K562 (cell line): ENCODE measurements around the gene LMCD1. TPM values are rescaled to one million over a fixed set of nuclear protein-coding genes. Genes with fewer than 3 reads are reported as not detected.

Experiments
- ATAC-seq: fragments of 200-7000 bp; cut with Tn5 transposase; 3 replicates; pipeline ENCODE4 v1.9.1; 2020; ENCODE audit warnings: moderate library complexity
- BruUV-seq: library from RNA; stranded (reverse); fragments of 400-500 nt; replicated peaks from 2 replicates; lab custom pipeline; 2021; lab: Mats Ljungman, UMichigan
- CTCF ChIA-PET: fragments of 300-600 bp; formaldehyde crosslinking; extraction: SDS; loops from one replicate; lab custom pipeline; 2021; ENCODE audit warnings: low intra/inter-chr PET ratio; lab: Yijun Ruan, JAX
- POLR2A ChIA-PET: fragments of 300-600, 350-650 bp; sonication (Branson Sonifier 250); formaldehyde crosslinking; extraction: SDS; loops from one replicate; lab custom pipeline; 2021; ENCODE audit warnings: antibody characterized with exemption, inconsistent platforms; lab: Yijun Ruan, JAX
- DNase-seq, 4 experiments: peaks; one replicate each; pipeline versions ENCODE4 v3.0.0 to v3.0.0-alpha.2; 2011 to 2018; ENCODE audit warnings: low spot score in 3 of 4, mixed read lengths in 3 of 4; ENCODE audit errors: extremely low read depth in 1 of 4
- FAIRE-seq: peaks from 2 replicates; lab custom pipeline; 2011; peaks lifted over from hg19 to GRCh38; lab: Jason Lieb, UNC
- H2AFZ ChIP-seq: 2 replicates; pipeline ENCODE4 v1.6.0; 2011; ENCODE audit warnings: low read depth, low read length, control low read depth, inconsistent platforms
- H3K27ac ChIP-seq: fragments of 200-600 bp; 3 replicates; pipeline ENCODE4 v1.8.0; 2011; ENCODE audit warnings: low read depth, mild to moderate bottlenecking, control low read depth, inconsistent platforms, low read length, moderate library complexity, mixed read lengths; ENCODE audit errors: extremely low read depth
- H3K27me3 ChIP-seq, 2 experiments: fragments of 300-600 bp in 1 of 2; 2 replicates in 1 of 2; 3 replicates in 1 of 2; pipeline versions ENCODE4 v1.6.0 to v1.8.0; 2011; ENCODE audit warnings: inconsistent platforms in 2 of 2, low read length in 2 of 2, mild to moderate bottlenecking in 1 of 2, mixed read lengths in 1 of 2, moderate library complexity in 1 of 2; ENCODE audit not compliant: control insufficient read depth in 2 of 2, insufficient read depth in 2 of 2
- H3K36me3 ChIP-seq: fragments of 300-600 bp; 3 replicates; pipeline ENCODE4 v1.8.0; 2011; ENCODE audit warnings: mild to moderate bottlenecking, low read length, inconsistent platforms; ENCODE audit not compliant: control insufficient read depth, insufficient read depth
- H3K4me1 ChIP-seq, 2 experiments: fragments of 200-600 bp in 1 of 2; replicated peaks in 1 of 2; 2 replicates in 1 of 2; 3 replicates in 1 of 2; pipeline versions ENCODE4 v1.5.1 to v1.8.0; 2011; ENCODE audit warnings: inconsistent platforms in 2 of 2, low read length in 2 of 2, mild to moderate bottlenecking in 1 of 2, mixed read lengths in 1 of 2, moderate library complexity in 1 of 2; ENCODE audit not compliant: control insufficient read depth in 2 of 2, insufficient read depth in 2 of 2
- H3K4me2 ChIP-seq: 2 replicates; pipeline ENCODE4 v1.6.1; 2011; ENCODE audit warnings: low read length, control low read depth, inconsistent platforms, mixed read lengths; ENCODE audit not compliant: insufficient read depth
- H3K4me3 ChIP-seq: fragments of 200-600 bp; sonication (generic), shearing (Covaris generic); 2 replicates; pipeline ENCODE4 v1.5.1; 2016; ENCODE audit warnings: control low read depth, inconsistent platforms
- H3K79me2 ChIP-seq: fragments of 200-600 bp; 3 replicates; pipeline ENCODE4 v1.8.0; 2011; ENCODE audit warnings: low read length, inconsistent platforms; ENCODE audit not compliant: control insufficient read depth, insufficient read depth
- H3K9ac ChIP-seq, 2 experiments: 2 replicates each; pipeline versions ENCODE4 v1.6.0 to v1.6.1; 2011; ENCODE audit warnings: low read depth in 2 of 2, low read length in 2 of 2, control low read depth in 1 of 2, inconsistent platforms in 1 of 2, mild to moderate bottlenecking in 1 of 2, mixed read lengths in 1 of 2; ENCODE audit not compliant: insufficient read depth in 1 of 2
- H3K9me1 ChIP-seq: one replicate; pipeline ENCODE4 v1.6.0; 2011; ENCODE audit warnings: inconsistent platforms, mild to moderate bottlenecking, low read length, moderate library complexity; ENCODE audit not compliant: control insufficient read depth, insufficient read depth
- H3K9me3 ChIP-seq: replicated peaks from 2 replicates; pipeline ENCODE4 v1.5.1; 2011; ENCODE audit warnings: low read depth, low read length, inconsistent platforms; ENCODE audit not compliant: control insufficient read depth, insufficient read depth
- H4K20me1 ChIP-seq: replicated peaks from 2 replicates; pipeline ENCODE4 v1.6.1; 2011; ENCODE audit warnings: low read length, inconsistent platforms, mixed read lengths; ENCODE audit not compliant: control insufficient read depth, insufficient read depth
- CAMTA2 ChIP-seq: fragments of 250-450 bp; sonication (Bioruptor Pico); conservative IDR thresholded peaks from 2 replicates; pipeline ENCODE4 v1.5.1; 2022
- CBFA2T2 ChIP-seq: fragments of 450-650 bp; conservative IDR thresholded peaks from 2 replicates; pipeline ENCODE4 v1.6.1; 2017; ENCODE audit warnings: mild to moderate bottlenecking
- CBFA2T3 ChIP-seq: fragments of 450-650 bp; IDR thresholded peaks from 2 replicates; pipeline ENCODE4 v1.6.1; 2017
- E2F4 ChIP-seq: sonication (generic); formaldehyde crosslinking; IDR thresholded peaks from 2 replicates; pipeline ENCODE4 v1.8.0; 2022; ENCODE audit warnings: mild to moderate bottlenecking, low read depth, missing genetic modification reagents
- ELF2 ChIP-seq: fragments of 250-450 bp; sonication (Bioruptor Pico); IDR thresholded peaks from 2 replicates; pipeline ENCODE4 v1.5.0; 2021; ENCODE audit warnings: mild to moderate bottlenecking
- KAT7 ChIP-seq: sonication (generic); formaldehyde crosslinking; IDR thresholded peaks from 2 replicates; pipeline ENCODE4 v1.8.0; 2022; ENCODE audit warnings: missing genetic modification reagents, mild to moderate bottlenecking, borderline replicate concordance
- PHF20 ChIP-seq: fragments of 450-650 bp; IDR thresholded peaks from 2 replicates; pipeline ENCODE4 v1.6.1; 2018; ENCODE audit not compliant: partially characterized antibody
- PHTF2 ChIP-seq: fragments of 250-450 bp; sonication (Bioruptor Pico); IDR thresholded peaks from 2 replicates; pipeline ENCODE4 v1.5.0; 2021; ENCODE audit warnings: mild to moderate bottlenecking
- RCOR1 ChIP-seq, 2 experiments: IDR thresholded peaks; 2 replicates each; pipeline ENCODE4 v1.6.1; 2012; ENCODE audit warnings: low read depth in 2 of 2, low read length in 2 of 2, borderline replicate concordance in 1 of 2, improper control_type of control experiment in 1 of 2
- WGBS: fragments of 100-300 bp; shearing (Covaris generic); methylation state at CpG from one replicate; pipeline ENCODE4 v1.1.6; 2016; ENCODE audit warnings: low coverage, mixed read lengths; ENCODE audit not compliant: insufficient coverage; ENCODE audit errors: missing lambda C conversion rate; 5-methylcytosine and 5-hydroxymethylcytosine counted together
- in situ Hi-C: fragments of 300-500 bp; cut with MboI; formaldehyde crosslinking; loops from 4 replicates; pipeline ENCODE4 v1.15.0; 2018; ENCODE audit warnings: inconsistent platforms, mixed read lengths
- intact Hi-C: fragments of 100-400 bp; cut with micrococcal nuclease; formaldehyde crosslinking; loops from 2 replicates; pipeline ENCODE4 v1.14.2; 2022
- polyA plus RNA-seq, 8 experiments: library from polyadenylated mRNA; depleted of rRNA in 4 of 8; stranded (reverse) in 5 of 8; unstranded in 3 of 8; fragments of >200 nt; fragmentation: Nextera tagmentation in 2 of 8; fragmentation: Illumina TruSeq in 1 of 8; extraction: Ambion mirVana in 2 of 8; extraction: Trizol in 1 of 8; gene quantifications; 2 replicates each; pipeline versions ENCODE4 v1.2.1 to v1.2.3, GENCODE V29; 2011 to 2014; ENCODE audit warnings: inconsistent platforms in 1 of 8, missing spikeins in 1 of 8
- total RNA-seq, 7 experiments: library from RNA; depleted of rRNA in 6 of 7; stranded (reverse); fragments of >200 nt in 6 of 7; fragmentation: Illumina TruSeq in 2 of 7; extraction: Trizol in 2 of 7; gene quantifications; 2 replicates each; pipeline versions ENCODE4 v1.2.1 to v1.2.3, GENCODE V29; 2011 to 2021; ENCODE audit warnings: low replicate concordance in 1 of 7
- TF ChIP-seq, protein P1 (sequence below): fragments of 450-650 bp; IDR thresholded peaks from 2 replicates; pipeline ENCODE4 v1.6.1; 2016; ENCODE audit warnings: mild to moderate bottlenecking, moderate library complexity

The LMCD1 gene
- total and polyA plus RNA-seq, 9 of the 15 experiments (the other 6 are each of a cell fraction or from before 2014, with no cell fraction given), result 0.60 TPM; not detected in 8

- Histone ChIP-seq H3K4me3 (no peak overlapping the region), H3K36me3 (no peaks in the 10 kb centered on the region), H3K9me3 (no peaks in the 10 kb centered on the region), H3K27ac (no peak overlapping the region), H2AFZ (no peak overlapping the region), H3K4me2 (no peak overlapping the region), H3K9me1 (no peaks in the 10 kb centered on the region), H4K20me1 (no peaks in the 10 kb centered on the region), H3K27me3 (no peaks in the 10 kb centered on the region), H3K79me2 (no peaks in the 10 kb centered on the region), H3K9ac (no peak overlapping the region), H3K4me1 (no peaks in the 10 kb centered on the region)
- CTCF ChIA-PET, result interaction anchor here (0.6 kb wide), 1 partner anchor 46 kb away, joined by 8 read pairs; no protein-coding TSS in a partner anchor
- in situ Hi-C loops (no loop called here), intact Hi-C loops (no loop called here)
- BruUV-seq, result no TSS peak
- FAIRE-seq, result peak; percentile 35
- POLR2A ChIA-PET, result no interaction called here
- no peak for ATAC-seq
- WGBS, result 0% methylated on average over 5 of the region's 5 CpGs
- no peak for DNase-seq
- TF ChIP-seq CAMTA2 (CRISPR knock-in tag), result no peak
- no peak for TF ChIP-seq KAT7 (CRISPR knock-in tag)
- TF ChIP-seq, protein P1, sequence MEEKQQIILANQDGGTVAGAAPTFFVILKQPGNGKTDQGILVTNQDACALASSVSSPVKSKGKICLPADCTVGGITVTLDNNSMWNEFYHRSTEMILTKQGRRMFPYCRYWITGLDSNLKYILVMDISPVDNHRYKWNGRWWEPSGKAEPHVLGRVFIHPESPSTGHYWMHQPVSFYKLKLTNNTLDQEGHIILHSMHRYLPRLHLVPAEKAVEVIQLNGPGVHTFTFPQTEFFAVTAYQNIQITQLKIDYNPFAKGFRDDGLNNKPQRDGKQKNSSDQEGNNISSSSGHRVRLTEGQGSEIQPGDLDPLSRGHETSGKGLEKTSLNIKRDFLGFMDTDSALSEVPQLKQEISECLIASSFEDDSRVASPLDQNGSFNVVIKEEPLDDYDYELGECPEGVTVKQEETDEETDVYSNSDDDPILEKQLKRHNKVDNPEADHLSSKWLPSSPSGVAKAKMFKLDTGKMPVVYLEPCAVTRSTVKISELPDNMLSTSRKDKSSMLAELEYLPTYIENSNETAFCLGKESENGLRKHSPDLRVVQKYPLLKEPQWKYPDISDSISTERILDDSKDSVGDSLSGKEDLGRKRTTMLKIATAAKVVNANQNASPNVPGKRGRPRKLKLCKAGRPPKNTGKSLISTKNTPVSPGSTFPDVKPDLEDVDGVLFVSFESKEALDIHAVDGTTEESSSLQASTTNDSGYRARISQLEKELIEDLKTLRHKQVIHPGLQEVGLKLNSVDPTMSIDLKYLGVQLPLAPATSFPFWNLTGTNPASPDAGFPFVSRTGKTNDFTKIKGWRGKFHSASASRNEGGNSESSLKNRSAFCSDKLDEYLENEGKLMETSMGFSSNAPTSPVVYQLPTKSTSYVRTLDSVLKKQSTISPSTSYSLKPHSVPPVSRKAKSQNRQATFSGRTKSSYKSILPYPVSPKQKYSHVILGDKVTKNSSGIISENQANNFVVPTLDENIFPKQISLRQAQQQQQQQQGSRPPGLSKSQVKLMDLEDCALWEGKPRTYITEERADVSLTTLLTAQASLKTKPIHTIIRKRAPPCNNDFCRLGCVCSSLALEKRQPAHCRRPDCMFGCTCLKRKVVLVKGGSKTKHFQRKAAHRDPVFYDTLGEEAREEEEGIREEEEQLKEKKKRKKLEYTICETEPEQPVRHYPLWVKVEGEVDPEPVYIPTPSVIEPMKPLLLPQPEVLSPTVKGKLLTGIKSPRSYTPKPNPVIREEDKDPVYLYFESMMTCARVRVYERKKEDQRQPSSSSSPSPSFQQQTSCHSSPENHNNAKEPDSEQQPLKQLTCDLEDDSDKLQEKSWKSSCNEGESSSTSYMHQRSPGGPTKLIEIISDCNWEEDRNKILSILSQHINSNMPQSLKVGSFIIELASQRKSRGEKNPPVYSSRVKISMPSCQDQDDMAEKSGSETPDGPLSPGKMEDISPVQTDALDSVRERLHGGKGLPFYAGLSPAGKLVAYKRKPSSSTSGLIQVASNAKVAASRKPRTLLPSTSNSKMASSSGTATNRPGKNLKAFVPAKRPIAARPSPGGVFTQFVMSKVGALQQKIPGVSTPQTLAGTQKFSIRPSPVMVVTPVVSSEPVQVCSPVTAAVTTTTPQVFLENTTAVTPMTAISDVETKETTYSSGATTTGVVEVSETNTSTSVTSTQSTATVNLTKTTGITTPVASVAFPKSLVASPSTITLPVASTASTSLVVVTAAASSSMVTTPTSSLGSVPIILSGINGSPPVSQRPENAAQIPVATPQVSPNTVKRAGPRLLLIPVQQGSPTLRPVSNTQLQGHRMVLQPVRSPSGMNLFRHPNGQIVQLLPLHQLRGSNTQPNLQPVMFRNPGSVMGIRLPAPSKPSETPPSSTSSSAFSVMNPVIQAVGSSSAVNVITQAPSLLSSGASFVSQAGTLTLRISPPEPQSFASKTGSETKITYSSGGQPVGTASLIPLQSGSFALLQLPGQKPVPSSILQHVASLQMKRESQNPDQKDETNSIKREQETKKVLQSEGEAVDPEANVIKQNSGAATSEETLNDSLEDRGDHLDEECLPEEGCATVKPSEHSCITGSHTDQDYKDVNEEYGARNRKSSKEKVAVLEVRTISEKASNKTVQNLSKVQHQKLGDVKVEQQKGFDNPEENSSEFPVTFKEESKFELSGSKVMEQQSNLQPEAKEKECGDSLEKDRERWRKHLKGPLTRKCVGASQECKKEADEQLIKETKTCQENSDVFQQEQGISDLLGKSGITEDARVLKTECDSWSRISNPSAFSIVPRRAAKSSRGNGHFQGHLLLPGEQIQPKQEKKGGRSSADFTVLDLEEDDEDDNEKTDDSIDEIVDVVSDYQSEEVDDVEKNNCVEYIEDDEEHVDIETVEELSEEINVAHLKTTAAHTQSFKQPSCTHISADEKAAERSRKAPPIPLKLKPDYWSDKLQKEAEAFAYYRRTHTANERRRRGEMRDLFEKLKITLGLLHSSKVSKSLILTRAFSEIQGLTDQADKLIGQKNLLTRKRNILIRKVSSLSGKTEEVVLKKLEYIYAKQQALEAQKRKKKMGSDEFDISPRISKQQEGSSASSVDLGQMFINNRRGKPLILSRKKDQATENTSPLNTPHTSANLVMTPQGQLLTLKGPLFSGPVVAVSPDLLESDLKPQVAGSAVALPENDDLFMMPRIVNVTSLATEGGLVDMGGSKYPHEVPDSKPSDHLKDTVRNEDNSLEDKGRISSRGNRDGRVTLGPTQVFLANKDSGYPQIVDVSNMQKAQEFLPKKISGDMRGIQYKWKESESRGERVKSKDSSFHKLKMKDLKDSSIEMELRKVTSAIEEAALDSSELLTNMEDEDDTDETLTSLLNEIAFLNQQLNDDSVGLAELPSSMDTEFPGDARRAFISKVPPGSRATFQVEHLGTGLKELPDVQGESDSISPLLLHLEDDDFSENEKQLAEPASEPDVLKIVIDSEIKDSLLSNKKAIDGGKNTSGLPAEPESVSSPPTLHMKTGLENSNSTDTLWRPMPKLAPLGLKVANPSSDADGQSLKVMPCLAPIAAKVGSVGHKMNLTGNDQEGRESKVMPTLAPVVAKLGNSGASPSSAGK, result no peak
- no peak for TF ChIP-seq CBFA2T3
- no peak for TF ChIP-seq ELF2 (CRISPR knock-in tag)
- no peak for TF ChIP-seq PHF20
- no peak for TF ChIP-seq PHTF2 (CRISPR knock-in tag)
- no peak for TF ChIP-seq RCOR1 (IDR thresholded peaks at IDR 0.05; ENCODE audit: borderline replicate concordance in 1 of 2, low read depth in 2 of 2, low read length in 2 of 2)
- TF ChIP-seq E2F4 (CRISPR knock-in tag), result no peak
- no peak for TF ChIP-seq CBFA2T2
Observed at GRCh38 chr3:8524656-8525399, 23.2 kb downstream of the LMCD1 start.
